ENCODE results near the gene PEX16. TPM values are rescaled to one million over a fixed set of nuclear protein-coding genes. Genes with fewer than 3 reads are reported as not detected.

PEX16 gene
- total and polyA plus RNA-seq, 9 of the 15 experiments (the other 6 are each of a cell fraction or from before 2014, with no cell fraction given): 1.5 to 43.9 (median 14.6) TPM

- TF ChIP-seq ATF4 (CRISPR knock-in tag; IDR thresholded peaks at IDR 0.05) (no peak), JUND (IDR thresholded peaks at IDR 0.05; ENCODE audit: borderline replicate concordance, low read depth, low read length) (no peak), JUND (tag; IDR thresholded peaks at IDR 0.05; ENCODE audit: borderline replicate concordance, low read depth, low read length) (no peak; the same call in 2 of the 3 replicates), SNAPC5 (CRISPR knock-in tag; IDR thresholded peaks at IDR 0.05) (no peak), ZNF644 (tag; IDR thresholded peaks at IDR 0.05; ENCODE audit: low read depth) (no peak), ZEB2 (IDR thresholded peaks at IDR 0.05) (0 out of 2 replicates have a peak, but pooled peaks have one; percentile 24), CC2D1A (IDR thresholded peaks at IDR 0.05) (peak; percentile 39; the same call in 1 of the 2 replicates), ZNF146 (CRISPR knock-in tag; IDR thresholded peaks at IDR 0.05; ENCODE audit: unreplicated experiment) (no peak), CBX3 (IDR thresholded peaks at IDR 0.05; ENCODE audit: borderline replicate concordance in 1 of 2, low read length in 2 of 2) (peak in 1 of 2 experiments; percentile 45; a peak in 1 of 3 replicates), ZNF398 (CRISPR knock-in tag; IDR thresholded peaks at IDR 0.05) (no peak), ZFP1 (CRISPR knock-in tag; IDR thresholded peaks at IDR 0.05) (no peak), USF2 (CRISPR knock-in tag; IDR thresholded peaks at IDR 0.05) (no peak), NR2C2 (CRISPR knock-in tag; IDR thresholded peaks at IDR 0.05) (peak; percentile 74; the same call in 1 of the 2 replicates), NR2C2 (tag; IDR thresholded peaks at IDR 0.05) (no peak), TRIM25 (IDR thresholded peaks at IDR 0.05; ENCODE audit: borderline replicate concordance) (no peak), CGGBP1 (CRISPR knock-in tag; IDR thresholded peaks at IDR 0.05) (no peak), ZNF785 (CRISPR knock-in tag; IDR thresholded peaks at IDR 0.05) (no peak), XRCC3 (IDR thresholded peaks at IDR 0.05) (no peak), ZNF778 (CRISPR knock-in tag; IDR thresholded peaks at IDR 0.05) (no peak), ATF2 (CRISPR knock-in tag; IDR thresholded peaks at IDR 0.05) (no peak), HDAC2 (IDR thresholded peaks at IDR 0.05) (no peak), ZKSCAN3 (CRISPR knock-in tag; IDR thresholded peaks at IDR 0.05) (no peak), ZNF311 (CRISPR knock-in tag; IDR thresholded peaks at IDR 0.05) (no peak)
These were observed 13.3 kb downstream of the PEX16 start (continued) for GRCh38 chr11:45904309-45904915.

All from K562 (cell line).